Liver (tissue), 9 donors: Measurements from ENCODE around the gene SPOUT1. TPM values are rescaled to one million over a fixed set of nuclear protein-coding genes. Genes with fewer than 3 reads are reported as not detected.

Experiments used
- DNase-seq: peaks from one replicate; pipeline ENCODE4 v3.0.0-alpha.2; 2017; ENCODE audit warnings: low spot score
- H3K27ac ChIP-seq, 2 donors: one replicate each; pipeline ENCODE4 v1.7.0; 2013; ENCODE audit warnings: inconsistent platforms in 2 of 2, low read length in 2 of 2, control low read depth in 1 of 2, low read depth in 1 of 2, mild to moderate bottlenecking in 1 of 2
- H3K27me3 ChIP-seq, 4 donors: one replicate each; pipeline versions ENCODE4 v1.6.1 to v1.7.0; 2013; ENCODE audit warnings: low read length in 3 of 4, inconsistent platforms in 1 of 4, mild to moderate bottlenecking in 1 of 4, moderate library complexity in 1 of 4; ENCODE audit not compliant: control insufficient read depth in 4 of 4, insufficient read depth in 4 of 4
- H3K36me3 ChIP-seq, 4 donors: one replicate each; pipeline versions ENCODE4 v1.6.1 to v1.7.0; 2013; ENCODE audit warnings: low read length in 3 of 4, mild to moderate bottlenecking in 3 of 4, low read depth in 1 of 4, moderate library complexity in 1 of 4; ENCODE audit not compliant: control insufficient read depth in 4 of 4, insufficient read depth in 3 of 4
- H3K4me1 ChIP-seq, 4 donors: one replicate each; pipeline versions ENCODE4 v1.6.1 to v1.7.0; 2013; ENCODE audit warnings: low read length in 3 of 4, mild to moderate bottlenecking in 3 of 4, moderate library complexity in 1 of 4; ENCODE audit not compliant: control insufficient read depth in 4 of 4, insufficient read depth in 4 of 4
- H3K4me3 ChIP-seq, 3 donors: one replicate each; pipeline versions ENCODE4 v1.6.1 to v1.7.0; 2013; ENCODE audit warnings: low read length in 3 of 3, control low read depth in 1 of 3, low read depth in 1 of 3, mild to moderate bottlenecking in 1 of 3
- H3K9ac ChIP-seq, 2 donors: one replicate each; pipeline ENCODE4 v1.7.0; 2013; ENCODE audit warnings: low read length in 2 of 2, mild to moderate bottlenecking in 2 of 2, moderate library complexity in 2 of 2, control low read depth in 1 of 2, low read depth in 1 of 2
- H3K9me3 ChIP-seq, 4 donors: one replicate each; pipeline versions ENCODE4 v1.6.1 to v1.7.0; 2013; ENCODE audit warnings: low read length in 3 of 4; ENCODE audit not compliant: control insufficient read depth in 4 of 4
- ATF3 ChIP-seq: IDR thresholded peaks from 2 replicates; pipeline ENCODE4 v1.6.1; 2016; ENCODE audit warnings: antibody characterized with exemption
- EGR1 ChIP-seq, 2 donors: IDR thresholded peaks; 2 replicates each; pipeline ENCODE4 v1.6.1; 2016 to 2018; ENCODE audit warnings: antibody characterized with exemption in 2 of 2, low read depth in 2 of 2
- FOXA1 ChIP-seq: IDR thresholded peaks from 2 replicates; pipeline ENCODE4 v1.6.1; 2016; ENCODE audit warnings: antibody characterized with exemption
- FOXA2 ChIP-seq: IDR thresholded peaks from 2 replicates; pipeline ENCODE4 v1.6.1; 2016; ENCODE audit warnings: antibody characterized with exemption
- GABPA ChIP-seq, 2 donors: IDR thresholded peaks in 1 of 2; conservative IDR thresholded peaks in 1 of 2; 2 replicates each; pipeline ENCODE4 v1.6.1; 2016; ENCODE audit warnings: antibody characterized with exemption in 2 of 2, mild to moderate bottlenecking in 1 of 2, moderate library complexity in 1 of 2
- HNF4A ChIP-seq, 2 donors: conservative IDR thresholded peaks; 2 replicates each; pipeline ENCODE4 v1.6.1; 2016; ENCODE audit warnings: antibody characterized with exemption in 2 of 2, mild to moderate bottlenecking in 2 of 2
- JUND ChIP-seq, 2 donors: IDR thresholded peaks; 2 replicates each; pipeline ENCODE4 v1.6.1; 2016; ENCODE audit warnings: antibody characterized with exemption in 2 of 2
- NR2F2 ChIP-seq: IDR thresholded peaks from 2 replicates; pipeline ENCODE4 v1.6.1; 2016; ENCODE audit warnings: antibody characterized with exemption
- RAD21 ChIP-seq, 2 donors: IDR thresholded peaks; 2 replicates each; pipeline ENCODE4 v1.6.1; 2016; ENCODE audit warnings: antibody characterized with exemption in 2 of 2, mild to moderate bottlenecking in 2 of 2
- REST ChIP-seq: IDR thresholded peaks from 2 replicates; pipeline ENCODE4 v1.6.1; 2016; ENCODE audit warnings: antibody characterized with exemption, mild to moderate bottlenecking
- RXRA ChIP-seq, 2 donors: IDR thresholded peaks; 2 replicates each; pipeline ENCODE4 v1.6.1; 2017 to 2018; ENCODE audit warnings: antibody characterized with exemption in 2 of 2, mild to moderate bottlenecking in 1 of 2
- SP1 ChIP-seq: IDR thresholded peaks from 2 replicates; pipeline ENCODE4 v1.6.1; 2018; ENCODE audit warnings: antibody characterized with exemption, mild to moderate bottlenecking
- TAF1 ChIP-seq: conservative IDR thresholded peaks from 2 replicates; pipeline ENCODE4 v1.6.1; 2016; ENCODE audit warnings: antibody characterized with exemption, mild to moderate bottlenecking
- YY1 ChIP-seq: IDR thresholded peaks from 2 replicates; pipeline ENCODE4 v1.6.1; 2016; ENCODE audit warnings: antibody characterized with exemption, mild to moderate bottlenecking
- ZBTB33 ChIP-seq: IDR thresholded peaks from 2 replicates; pipeline ENCODE4 v1.6.1; 2016; ENCODE audit warnings: antibody characterized with exemption
- WGBS: extraction: QIAGEN DNeasy Blood & Tissue Kit; methylation state at CpG from one replicate; pipeline ENCODE4 v1.1.7; 2013; 5-methylcytosine and 5-hydroxymethylcytosine counted together
- polyA plus RNA-seq, 2 donors: library from polyadenylated mRNA; stranded (reverse) in 1 of 2; unstranded in 1 of 2; fragments of 200-250 nt in 1 of 2; fragments of >200 nt in 1 of 2; fragmentation: Nextera tagmentation in 1 of 2; extraction: Ambion mirVana in 1 of 2; gene quantifications; one replicate each; pipeline versions ENCODE4 v1.2.1 to v1.2.3, GENCODE V29; 2013 to 2015
- total RNA-seq, 2 donors: library from RNA; depleted of rRNA; stranded (reverse); fragments of >200 nt; gene quantifications; one replicate each; pipeline ENCODE4 v1.2.3, GENCODE V29; 2014
- TF ChIP-seq, protein P1 (sequence below): fragments of 150-350 bp; IDR thresholded peaks from 2 replicates; pipeline ENCODE4 v1.5.1; 2017; ENCODE audit warnings: improper control_type of control experiment, low read depth, low read length; ENCODE audit not compliant: missing input control
- TF ChIP-seq, protein P2 (sequence below): IDR thresholded peaks from 2 replicates; pipeline ENCODE4 v1.6.1; 2016; ENCODE audit warnings: antibody characterized with exemption
- donor health status: healthy.
- donor health status: healthy.
- donor health status: healthy.
- donor health status: healthy.
- donor health status: healthy.

Gene SPOUT1
- total and polyA plus RNA-seq, 4 donors, result 9.0 to 30.1 (median 14.5) TPM

- TF ChIP-seq REST (no peak), SP1 (no peak), EGR1 (IDR thresholded peaks at IDR 0.05; ENCODE audit: low read depth in 2 of 2) (no peak), ZBTB33 (no peak), FOXA2 (no peak), RAD21 (IDR thresholded peaks at IDR 0.05) (no peak)
- TF ChIP-seq, protein P1, sequence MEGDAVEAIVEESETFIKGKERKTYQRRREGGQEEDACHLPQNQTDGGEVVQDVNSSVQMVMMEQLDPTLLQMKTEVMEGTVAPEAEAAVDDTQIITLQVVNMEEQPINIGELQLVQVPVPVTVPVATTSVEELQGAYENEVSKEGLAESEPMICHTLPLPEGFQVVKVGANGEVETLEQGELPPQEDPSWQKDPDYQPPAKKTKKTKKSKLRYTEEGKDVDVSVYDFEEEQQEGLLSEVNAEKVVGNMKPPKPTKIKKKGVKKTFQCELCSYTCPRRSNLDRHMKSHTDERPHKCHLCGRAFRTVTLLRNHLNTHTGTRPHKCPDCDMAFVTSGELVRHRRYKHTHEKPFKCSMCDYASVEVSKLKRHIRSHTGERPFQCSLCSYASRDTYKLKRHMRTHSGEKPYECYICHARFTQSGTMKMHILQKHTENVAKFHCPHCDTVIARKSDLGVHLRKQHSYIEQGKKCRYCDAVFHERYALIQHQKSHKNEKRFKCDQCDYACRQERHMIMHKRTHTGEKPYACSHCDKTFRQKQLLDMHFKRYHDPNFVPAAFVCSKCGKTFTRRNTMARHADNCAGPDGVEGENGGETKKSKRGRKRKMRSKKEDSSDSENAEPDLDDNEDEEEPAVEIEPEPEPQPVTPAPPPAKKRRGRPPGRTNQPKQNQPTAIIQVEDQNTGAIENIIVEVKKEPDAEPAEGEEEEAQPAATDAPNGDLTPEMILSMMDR, result no peak
- Histone ChIP-seq H3K4me3 (no peak overlapping the region), H3K27me3 (no peaks in the 10 kb centered on the region), H3K36me3 (peaks cover 0 to 2% (median under 1%) of the 10 kb centered on the region in 4 donors), H3K27ac (no peak overlapping the region), H3K9me3 (peaks cover 0 to 4% (median 0%) of the 10 kb centered on the region in 4 donors), H3K9ac (no peak overlapping the region), H3K4me1 (peaks cover 0 to 13% (median 8%) of the 10 kb centered on the region in 4 donors)
- DNase-seq, result no peak
- 97% methylated on average over 1 of the region's 1 CpG for WGBS
Observed at GRCh38 chr9:128847803-128848202, 18.2 kb upstream of the SPOUT1 start.

GRCh38 chr9:128846680-128847030, 17.1 kb upstream of the SPOUT1 start:
- H3K9ac ChIP-seq, result no peak overlapping the region
- H3K27ac ChIP-seq, result no peak overlapping the region
- peaks cover 0 to 6% (median 1%) of the 10 kb centered on the region in 4 donors for H3K4me1 ChIP-seq
- WGBS, result 94% methylated on average over 3 of the region's 3 CpGs
- H3K4me3 ChIP-seq, result no peak overlapping the region
- no peak for DNase-seq
- peaks cover 0 to 9% (median 5%) of the 10 kb centered on the region in 4 donors for H3K36me3 ChIP-seq
- no peaks in the 10 kb centered on the region for H3K27me3 ChIP-seq
- H3K9me3 ChIP-seq, result peaks cover 0 to 4% (median 0%) of the 10 kb centered on the region in 4 donors
- TF ChIP-seq, protein P1, result no peak
- no peak for TF ChIP-seq NR2F2
- no peak for TF ChIP-seq ZBTB33
- TF ChIP-seq ATF3, result no peak
- TF ChIP-seq RXRA (IDR thresholded peaks at IDR 0.05), result no peak
- no peak for TF ChIP-seq RAD21 (IDR thresholded peaks at IDR 0.05)
- no peak for TF ChIP-seq FOXA1
- TF ChIP-seq GABPA (IDR thresholded peaks at IDR 0.05 in 1 of 2, conservative IDR thresholded peaks at IDR 0.05 in 1 of 2), result no peak
- TF ChIP-seq FOXA2, result no peak
- TF ChIP-seq TAF1, result no peak
- TF ChIP-seq SP1, result no peak
- TF ChIP-seq EGR1 (IDR thresholded peaks at IDR 0.05; ENCODE audit: low read depth in 2 of 2), result no peak
- TF ChIP-seq JUND (IDR thresholded peaks at IDR 0.05), result no peak
- TF ChIP-seq, protein P2, sequence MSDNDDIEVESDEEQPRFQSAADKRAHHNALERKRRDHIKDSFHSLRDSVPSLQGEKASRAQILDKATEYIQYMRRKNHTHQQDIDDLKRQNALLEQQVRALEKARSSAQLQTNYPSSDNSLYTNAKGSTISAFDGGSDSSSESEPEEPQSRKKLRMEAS, result no peak
- no peak for TF ChIP-seq HNF4A (conservative IDR thresholded peaks at IDR 0.05)
- no peak for TF ChIP-seq YY1
